Ramos (cell line): ENCODE results near the gene GRB10.

Source experiments
- in situ Hi-C: fragments of 300-500 bp; cut with MboI; formaldehyde crosslinking; loops from one replicate; pipeline ENCODE4 v1.14.3; 2022; ENCODE audit warnings: low sequenced_read_pairs; ENCODE audit not compliant: unreplicated experiment

GRB10 gene

GRCh38 chr7:50648570-50649169 lies 134.0 kb downstream of the GRB10 start:
- in situ Hi-C loops, result no loop called here

DNA sequence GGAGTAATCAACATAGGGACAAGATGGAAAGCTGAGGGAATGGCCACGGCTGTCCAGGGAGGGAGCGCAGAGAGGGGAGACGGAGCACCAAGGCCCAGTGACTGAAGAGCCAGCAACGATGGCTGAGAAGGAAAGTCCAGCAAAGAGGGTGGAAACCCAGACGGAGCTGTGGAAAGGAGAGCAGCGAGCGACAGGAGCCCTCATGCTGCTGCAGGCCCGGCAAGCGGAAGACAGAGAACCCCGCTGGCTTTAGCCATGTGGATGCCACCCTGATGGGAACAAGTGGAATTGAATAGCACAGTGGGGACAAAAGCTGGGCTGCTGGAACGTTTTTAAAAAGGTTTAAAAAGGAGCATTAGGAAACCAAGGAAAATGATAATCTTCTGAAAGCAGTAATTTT lies 134.6 kb downstream of the GRB10 start:
- in situ Hi-C loops, result no loop called here

GRCh38 chr7:50647286-50647980 lies 135.3 kb downstream of the GRB10 start:
- in situ Hi-C loops, result no loop called here

- in situ Hi-C loops, result no loop called here
These were observed 136.6 kb downstream of the GRB10 start for GRCh38 chr7:50646069-50646468.

GRCh38 chr7:50645186-50645585 lies 137.5 kb downstream of the GRB10 start:
- in situ Hi-C loops, result no loop called here

DNA sequence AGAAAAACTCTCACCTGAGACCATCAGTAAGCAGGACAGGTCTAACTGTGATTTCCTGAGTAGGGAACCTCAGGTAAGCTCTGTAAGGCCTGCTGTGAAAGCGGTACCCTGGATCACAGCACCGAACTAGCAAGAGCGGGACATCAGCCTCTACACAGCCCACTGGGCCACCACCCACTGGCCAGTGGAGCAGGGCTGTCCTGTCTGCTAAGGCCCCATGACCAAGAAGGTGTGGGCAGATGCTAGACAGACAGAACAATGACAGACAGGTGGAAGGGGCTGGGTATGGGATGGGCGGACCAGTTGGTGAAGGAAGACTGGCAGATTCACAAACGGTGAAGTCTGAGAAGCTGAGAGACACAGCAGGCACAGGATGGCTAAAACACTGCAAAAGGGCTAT lies 138.1 kb downstream of the GRB10 start:
- in situ Hi-C loops, result no loop called here

GRCh38 chr7:50644114-50644513 lies 138.6 kb downstream of the GRB10 start:
- in situ Hi-C loops, result no loop called here

DNA sequence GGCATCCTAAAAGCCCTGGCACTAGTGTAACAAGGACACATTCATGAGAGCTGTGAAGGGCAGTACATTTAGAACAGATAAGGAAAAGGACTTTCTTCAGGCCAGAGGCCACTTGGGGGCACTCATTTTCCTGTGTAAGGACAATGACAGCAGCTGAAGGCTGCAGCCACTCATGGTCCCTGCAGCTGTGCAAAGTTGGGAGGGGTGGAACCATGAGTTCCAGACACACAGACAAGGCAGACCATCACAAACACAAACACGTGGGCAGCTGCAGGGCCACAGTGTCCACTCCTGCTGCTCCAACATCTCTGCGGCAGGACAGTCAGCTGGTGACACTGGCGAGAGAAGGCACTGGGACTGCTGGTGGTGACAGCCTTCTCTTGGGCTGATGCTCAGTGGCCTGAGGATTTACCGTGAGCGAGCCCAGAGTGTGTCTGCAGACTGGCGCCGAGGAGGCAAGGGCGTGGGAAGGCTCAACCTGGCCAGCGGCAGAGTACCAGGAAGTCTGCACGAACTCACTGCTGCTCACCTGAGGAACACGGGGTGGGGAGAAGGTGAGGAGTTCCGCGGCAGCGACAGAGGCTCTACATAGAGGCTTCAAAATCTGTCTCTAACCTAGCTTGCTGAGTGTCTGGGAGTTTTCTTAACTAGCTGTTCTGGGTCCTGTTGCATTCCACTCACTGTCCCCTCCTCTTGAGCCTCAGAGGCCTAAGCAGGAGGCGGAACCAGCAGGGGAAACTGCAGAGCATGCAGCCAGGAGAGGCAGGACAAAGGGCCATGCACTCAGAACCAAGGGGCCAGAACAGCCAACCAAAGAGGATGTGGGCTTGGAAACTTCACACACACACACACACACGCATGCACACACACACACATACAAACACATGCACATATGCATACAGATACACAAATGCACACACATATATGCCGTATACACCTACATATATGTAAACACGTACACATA lies 141.0 kb downstream of the GRB10 start:
- in situ Hi-C loops, result no loop called here

GRCh38 chr7:50640779-50641178 lies 141.9 kb downstream of the GRB10 start:
- in situ Hi-C loops, result no loop called here

GRCh38 chr7:50640256-50640655 lies 142.4 kb downstream of the GRB10 start:
- in situ Hi-C loops, result no loop called here

- in situ Hi-C loops, result no loop called here
These were observed 144.7 kb downstream of the GRB10 start for GRCh38 chr7:50637725-50638643.

- in situ Hi-C loops, result no loop called here
These were observed 148.3 kb downstream of the GRB10 start for GRCh38 chr7:50634378-50634777.

- in situ Hi-C loops, result no loop called here
These were observed 149.3 kb downstream of the GRB10 start for GRCh38 chr7:50633414-50633710.

- in situ Hi-C loops, result no loop called here
These were observed 149.9 kb downstream of the GRB10 start for GRCh38 chr7:50632561-50633413.

- in situ Hi-C loops, result no loop called here
These were observed 151.1 kb downstream of the GRB10 start for GRCh38 chr7:50631639-50632038.

DNA sequence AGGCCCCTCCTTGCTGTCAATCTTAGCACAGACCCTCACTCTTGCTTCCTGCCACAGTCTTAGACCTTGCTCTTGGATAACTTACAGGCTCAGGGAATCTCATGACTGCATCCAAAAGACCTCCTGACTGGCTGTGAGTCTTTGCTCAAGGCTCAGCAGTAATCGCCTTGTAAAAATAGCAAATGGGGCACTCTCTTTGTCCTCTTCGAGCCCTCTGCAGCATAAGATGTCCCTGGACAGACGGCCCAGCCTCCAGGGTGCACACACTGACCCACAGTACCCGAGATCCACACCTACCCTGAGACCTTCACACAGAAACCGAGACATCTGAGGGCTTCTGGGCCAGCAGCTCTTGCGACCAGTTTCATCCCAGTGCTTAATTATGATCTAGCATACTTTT lies 151.6 kb downstream of the GRB10 start:
- in situ Hi-C loops, result no loop called here

DNA sequence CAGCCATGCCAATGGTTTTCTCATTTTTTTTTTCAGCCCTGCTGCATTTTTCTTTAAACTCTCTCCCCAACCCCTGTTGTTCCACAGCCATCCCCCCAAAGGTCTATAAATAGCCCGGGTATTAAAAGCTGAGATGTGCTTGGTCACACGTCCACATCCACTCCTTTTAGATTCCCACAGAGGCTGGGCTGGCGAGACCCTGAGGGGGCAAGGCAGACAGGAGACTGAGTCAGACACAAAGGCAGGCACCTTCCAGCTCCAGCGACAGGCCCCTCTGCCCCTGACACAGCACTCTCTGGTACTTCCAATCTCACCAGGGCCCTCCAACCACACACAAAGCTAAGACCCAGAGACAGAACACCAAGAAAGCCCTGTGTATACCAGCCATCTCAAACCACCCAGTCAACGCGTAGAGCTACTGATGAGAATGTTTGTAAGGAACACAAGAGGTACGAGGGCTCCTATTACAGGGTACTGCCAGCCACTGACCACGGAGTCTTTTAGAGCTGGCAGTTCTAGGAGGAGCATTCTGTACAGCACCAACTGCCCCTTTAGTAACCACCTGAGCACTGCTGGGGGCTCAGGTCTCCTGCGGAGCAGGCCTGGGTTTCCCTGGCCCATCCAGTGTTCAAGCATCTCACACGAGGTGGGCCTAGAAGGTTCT lies 153.3 kb downstream of the GRB10 start:
- in situ Hi-C loops, result no loop called here

DNA sequence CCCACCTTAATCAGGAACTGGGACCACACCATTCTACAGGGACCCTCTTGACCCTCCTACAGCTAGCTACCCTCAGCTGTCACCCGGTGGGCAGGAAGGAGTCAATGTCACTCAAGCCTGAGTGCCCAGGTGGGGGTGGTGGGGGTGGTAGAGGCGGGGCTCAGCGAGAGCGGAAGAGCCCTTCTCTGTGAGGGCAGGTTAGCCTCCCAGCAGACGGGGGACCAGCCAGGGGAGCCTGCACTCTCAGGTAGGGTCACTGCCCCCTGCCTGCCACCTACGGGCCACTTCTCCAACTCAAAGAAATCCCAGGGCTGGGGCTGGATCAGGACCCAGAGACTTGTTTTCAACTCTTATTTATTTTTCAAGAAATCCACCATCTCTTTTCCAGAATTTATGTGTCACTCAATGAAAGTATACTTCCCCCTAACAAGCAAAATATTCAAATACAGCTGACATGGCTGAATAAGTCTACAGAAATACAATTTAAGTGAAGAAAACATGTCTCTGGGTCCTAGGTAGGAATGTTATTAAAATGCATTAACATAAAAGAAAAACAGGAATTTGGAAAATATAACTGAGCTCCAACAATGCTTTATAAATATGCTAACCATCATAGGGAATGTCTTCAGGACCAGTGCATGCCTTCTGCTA lies 154.1 kb downstream of the GRB10 start:
- in situ Hi-C loops, result no loop called here
